ENCODE results near the gene ARHGAP24.

The ARHGAP24 gene

GRCh38 chr4:85445050-85445639, 29.8 kb upstream of the ARHGAP24 start:
- no peak for TF ChIP-seq CTCF (IDR thresholded peaks at IDR 0.05; ENCODE audit: borderline replicate concordance, insufficient read depth, low read depth, low read length)
- no peak overlapping the region for H3K4me3 ChIP-seq (ENCODE audit: low read depth, low read length)

GRCh38 chr4:85446141-85446861, 28.6 kb upstream of the ARHGAP24 start:
- TF ChIP-seq CTCF (IDR thresholded peaks at IDR 0.05; ENCODE audit: borderline replicate concordance, insufficient read depth, low read depth, low read length): no peak

GRCh38 chr4:85448906-85449890, 25.8 kb upstream of the ARHGAP24 start:
- TF ChIP-seq CTCF (IDR thresholded peaks at IDR 0.05; ENCODE audit: borderline replicate concordance, insufficient read depth, low read depth, low read length): no peak
- H3K4me3 ChIP-seq (ENCODE audit: low read depth, low read length): no peak overlapping the region

More at GRCh38 chr4:85446141-85446861, 28.6 kb upstream of the ARHGAP24 start:
- H3K4me3 ChIP-seq (ENCODE audit: low read depth, low read length): no peak overlapping the region

- no peak overlapping the region for H3K4me3 ChIP-seq (ENCODE audit: low read depth, low read length)
- TF ChIP-seq CTCF (IDR thresholded peaks at IDR 0.05; ENCODE audit: borderline replicate concordance, insufficient read depth, low read depth, low read length): no peak
Measured at GRCh38 chr4:85452058-85452731, 22.8 kb upstream of the ARHGAP24 start.

GRCh38 chr4:85455942-85456341, 19.0 kb upstream of the ARHGAP24 start:
- no peak for TF ChIP-seq CTCF (IDR thresholded peaks at IDR 0.05; ENCODE audit: borderline replicate concordance, insufficient read depth, low read depth, low read length)
- H3K4me3 ChIP-seq (ENCODE audit: low read depth, low read length): no peak overlapping the region

- TF ChIP-seq CTCF (IDR thresholded peaks at IDR 0.05; ENCODE audit: borderline replicate concordance, insufficient read depth, low read depth, low read length): no peak
- H3K4me3 ChIP-seq (ENCODE audit: low read depth, low read length): no peak overlapping the region
Measured at GRCh38 chr4:85457752-85458467, 17.0 kb upstream of the ARHGAP24 start.
